HL-60/S4 (cell line): Measurements from ENCODE around the gene MT1M.

Source experiments
- in situ Hi-C: fragments of 300-500 bp; cut with MboI; formaldehyde crosslinking; loops from 2 replicates; pipeline ENCODE4 v1.14.3; 2022; ENCODE audit warnings: low sequenced_read_pairs

MT1M gene

DNA sequence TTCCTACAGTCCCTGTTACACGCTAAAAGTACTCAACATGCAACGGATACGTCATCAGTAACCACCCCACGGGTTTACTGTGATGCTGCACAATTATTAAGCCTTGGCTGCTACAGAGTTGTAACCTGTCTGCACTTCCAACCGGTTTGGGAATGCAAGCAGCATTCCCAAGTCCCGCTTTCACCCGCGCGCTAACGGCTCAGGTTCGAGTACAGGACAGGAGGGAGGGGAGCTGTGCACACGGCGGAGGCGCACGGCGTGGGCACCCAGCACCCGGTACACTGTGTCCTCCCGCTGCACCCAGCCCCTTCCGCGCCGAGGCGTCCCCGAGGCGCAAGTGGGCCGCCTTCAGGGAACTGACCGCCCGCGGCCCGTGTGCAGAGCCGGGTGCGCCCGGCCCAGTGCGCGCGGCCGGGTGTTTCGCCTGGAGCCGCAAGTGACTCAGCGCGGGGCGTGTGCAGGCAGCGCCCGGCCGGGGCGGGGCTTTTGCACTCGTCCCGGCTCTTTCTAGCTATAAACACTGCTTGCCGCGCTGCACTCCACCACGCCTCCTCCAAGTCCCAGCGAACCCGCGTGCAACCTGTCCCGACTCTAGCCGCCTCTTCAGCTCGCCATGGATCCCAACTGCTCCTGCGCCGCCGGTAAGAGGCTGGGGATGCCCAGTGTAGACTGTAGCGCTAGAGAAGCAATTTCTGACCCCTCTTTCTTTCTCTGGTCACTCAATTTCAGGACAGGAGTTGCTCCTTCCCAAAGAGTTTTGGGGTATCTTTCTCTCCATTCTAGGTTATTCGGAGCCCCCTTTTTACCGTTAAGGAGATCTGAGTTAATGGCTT, 24.2 kb upstream of the MT1M start, which contains the start of gene MT2A:
Gene MT2A, plus strand, starts transcription at position 542 of the 833 bp plus-strand sequence. Its CDS starts 72 bp downstream, at position 614.
- in situ Hi-C loops, result loop anchor here (10.0 to 25.0 kb wide), 2 partner anchors 77 to 96 kb away; partner anchors contain the start of genes BBS2 and MT1X

DNA sequence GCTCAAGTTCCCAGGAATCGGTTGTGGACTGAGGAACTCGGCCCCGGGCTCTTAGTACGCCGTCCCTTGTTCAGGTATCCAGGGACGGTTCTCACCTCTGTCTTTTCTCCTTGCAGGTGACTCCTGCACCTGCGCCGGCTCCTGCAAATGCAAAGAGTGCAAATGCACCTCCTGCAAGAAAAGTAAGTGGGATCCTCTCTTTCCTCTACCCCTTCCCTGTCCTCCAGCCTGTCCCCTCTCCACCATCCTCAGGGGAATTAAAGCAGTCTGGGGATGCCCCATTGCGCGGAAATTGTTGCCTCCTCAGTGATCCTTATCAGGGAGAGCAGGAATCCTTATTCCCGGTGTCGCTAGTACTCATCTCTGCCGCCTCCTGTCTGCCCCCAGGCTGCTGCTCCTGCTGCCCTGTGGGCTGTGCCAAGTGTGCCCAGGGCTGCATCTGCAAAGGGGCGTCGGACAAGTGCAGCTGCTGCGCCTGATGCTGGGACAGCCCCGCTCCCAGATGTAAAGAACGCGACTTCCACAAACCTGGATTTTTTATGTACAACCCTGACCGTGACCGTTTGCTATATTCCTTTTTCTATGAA, 23.5 kb upstream of the MT1M start:
- in situ Hi-C loops, result loop anchor here (10.0 to 25.0 kb wide), 2 partner anchors 76 to 97 kb away; partner anchors contain the start of genes BBS2 and MT1X

DNA sequence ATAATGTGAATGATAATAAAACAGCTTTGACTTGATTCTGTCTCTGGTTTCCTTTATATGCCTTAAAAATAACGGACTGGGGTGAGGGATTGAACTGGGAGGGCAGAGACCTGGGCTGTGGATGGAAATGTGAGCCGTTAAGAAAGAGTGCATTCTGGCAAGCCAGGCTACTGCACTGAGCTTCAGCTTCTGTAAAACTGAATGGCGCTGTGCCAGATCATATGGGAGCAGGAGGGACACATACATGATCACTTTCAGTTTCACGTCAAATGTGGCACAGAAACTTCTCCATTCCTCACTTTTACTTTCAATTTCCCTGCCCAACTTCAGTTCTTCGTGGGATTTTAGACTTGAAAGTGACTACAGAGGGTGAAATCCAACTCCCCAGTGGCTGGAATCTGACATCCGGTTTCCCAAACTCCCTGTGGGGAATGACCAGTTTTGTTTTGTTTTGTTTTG, 23.0 kb upstream of the MT1M start:
- in situ Hi-C loops, result loop anchor here (10.0 to 25.0 kb wide), 2 partner anchors 75 to 97 kb away; partner anchors contain the start of genes BBS2 and MT1X

DNA sequence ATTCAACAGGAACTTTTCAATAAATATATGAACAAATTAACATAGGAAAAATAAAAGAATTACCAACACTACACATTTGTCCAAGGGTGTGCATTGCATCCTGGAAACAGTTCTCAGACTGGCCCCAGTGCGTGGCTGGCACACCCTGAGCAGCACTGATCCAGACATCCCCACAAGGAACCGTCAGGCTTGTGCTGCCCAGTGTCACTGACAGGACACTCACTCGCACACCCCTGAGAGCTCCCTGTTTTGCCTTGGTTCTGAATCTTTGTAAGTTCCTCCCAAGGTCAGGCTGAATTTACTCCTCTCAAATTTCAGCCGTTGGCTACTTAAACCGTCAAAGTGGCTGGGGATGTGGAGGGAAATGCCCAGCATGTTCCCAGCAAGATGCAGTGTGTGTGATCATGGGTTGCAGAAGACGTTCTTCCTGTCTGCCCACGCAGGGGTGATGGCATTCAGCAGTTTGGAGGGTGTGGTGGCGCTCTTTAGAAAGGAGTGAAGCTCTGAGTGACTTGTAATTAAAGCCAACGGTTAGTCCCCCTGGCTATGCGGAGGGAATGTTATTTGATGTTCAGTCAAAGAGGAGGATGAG, 22.3 kb upstream of the MT1M start:
- in situ Hi-C loops, result loop anchor here (25.0 kb wide), 1 partner anchor 98 kb away; the partner anchor contains the start of gene BBS2

GRCh38 chr16:56610609-56611111, 21.8 kb upstream of the MT1M start:
- in situ Hi-C loops, result loop anchor here (25.0 kb wide), 1 partner anchor 98 kb away; the partner anchor contains the start of gene BBS2

GRCh38 chr16:56611281-56611833, 21.1 kb upstream of the MT1M start:
- in situ Hi-C loops, result loop anchor here (25.0 kb wide), 1 partner anchor 99 kb away; the partner anchor contains the start of gene BBS2

- in situ Hi-C loops, result loop anchor here (25.0 kb wide), 1 partner anchor 101 kb away; the partner anchor contains the start of gene BBS2
Observed at GRCh38 chr16:56613706-56614105, 18.8 kb upstream of the MT1M start.

DNA sequence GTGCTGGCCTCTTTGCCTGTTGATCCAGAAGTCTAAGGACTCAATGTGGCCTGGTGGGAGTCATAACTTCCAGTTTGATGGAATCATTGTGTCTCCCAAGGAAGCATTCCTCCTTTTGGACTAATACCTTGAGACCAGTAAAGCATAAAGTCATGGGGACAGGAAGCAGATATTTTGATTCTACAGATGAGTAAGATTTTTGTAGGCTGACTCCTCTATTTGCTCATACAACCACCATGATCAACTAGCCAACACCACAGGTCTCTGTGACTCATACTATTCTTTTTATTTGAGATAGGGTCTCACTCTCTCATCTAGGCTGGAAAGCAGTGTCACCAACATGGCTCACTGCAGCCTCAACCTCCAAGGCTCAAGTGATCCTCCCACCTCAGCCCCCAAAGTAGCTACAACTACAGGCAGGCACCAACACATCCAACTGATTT, 17.9 kb upstream of the MT1M start:
- in situ Hi-C loops, result loop anchor here (25.0 kb wide), 1 partner anchor 102 kb away; the partner anchor contains the start of gene BBS2

- in situ Hi-C loops, result loop anchor here (25.0 kb wide), 1 partner anchor 103 kb away; the partner anchor contains the start of gene BBS2
Observed at GRCh38 chr16:56615353-56615752, 17.1 kb upstream of the MT1M start.

GRCh38 chr16:56616608-56617211, 15.7 kb upstream of the MT1M start:
- in situ Hi-C loops, result loop anchor here (25.0 kb wide), 1 partner anchor 104 kb away; the partner anchor contains the start of gene BBS2

- in situ Hi-C loops, result loop anchor here (25.0 kb wide), 1 partner anchor 105 kb away; the partner anchor contains the start of gene BBS2
Observed at GRCh38 chr16:56617212-56618085, 15.0 kb upstream of the MT1M start.

- in situ Hi-C loops, result loop anchor here (25.0 kb wide), 1 partner anchor 106 kb away; the partner anchor contains the start of gene BBS2
Observed at GRCh38 chr16:56618138-56618537, 14.3 kb upstream of the MT1M start.

GRCh38 chr16:56620339-56620897, 12.0 kb upstream of the MT1M start:
- in situ Hi-C loops, result loop anchor here (25.0 kb wide), 1 partner anchor 108 kb away; the partner anchor contains the start of gene BBS2

DNA sequence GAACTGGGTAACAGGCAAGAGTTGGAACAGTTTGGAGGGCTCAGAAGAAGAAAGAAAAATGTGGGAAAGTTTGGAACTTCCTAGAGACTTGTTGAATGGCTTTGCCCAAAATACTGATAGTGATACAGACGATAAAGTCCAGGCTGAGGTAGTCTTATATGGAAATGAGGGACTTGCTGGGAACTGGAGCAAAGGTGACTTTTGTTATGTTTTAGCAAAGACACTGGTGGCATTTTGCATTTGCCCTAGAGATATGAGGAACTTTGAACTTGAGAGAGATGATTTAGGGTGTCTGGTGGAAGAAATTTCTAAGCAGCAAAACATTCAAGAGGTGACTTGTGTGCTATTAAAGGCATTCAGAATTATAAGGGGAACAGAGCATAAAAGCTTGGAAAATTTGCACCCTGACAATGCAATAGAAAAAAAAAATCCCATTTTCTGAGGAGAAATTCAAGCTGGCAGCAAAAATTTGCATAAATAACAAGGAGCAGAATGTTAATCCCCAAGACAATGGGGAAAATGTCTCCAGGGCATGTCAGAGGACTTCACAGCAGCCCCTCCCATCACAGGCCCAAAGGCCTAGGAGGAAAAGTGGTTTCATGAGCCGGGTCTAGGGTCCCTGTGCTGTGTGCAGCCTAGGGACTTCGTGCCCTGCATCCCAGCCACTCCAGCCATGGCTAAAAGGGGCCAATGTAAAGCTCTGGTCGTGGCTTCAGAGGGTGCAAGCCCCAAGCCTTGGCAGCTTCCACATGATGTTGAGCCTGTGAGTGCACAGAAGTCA, 10.6 kb upstream of the MT1M start:
- in situ Hi-C loops, result loop anchor here (25.0 kb wide), 1 partner anchor 110 kb away; the partner anchor contains the start of gene BBS2

DNA sequence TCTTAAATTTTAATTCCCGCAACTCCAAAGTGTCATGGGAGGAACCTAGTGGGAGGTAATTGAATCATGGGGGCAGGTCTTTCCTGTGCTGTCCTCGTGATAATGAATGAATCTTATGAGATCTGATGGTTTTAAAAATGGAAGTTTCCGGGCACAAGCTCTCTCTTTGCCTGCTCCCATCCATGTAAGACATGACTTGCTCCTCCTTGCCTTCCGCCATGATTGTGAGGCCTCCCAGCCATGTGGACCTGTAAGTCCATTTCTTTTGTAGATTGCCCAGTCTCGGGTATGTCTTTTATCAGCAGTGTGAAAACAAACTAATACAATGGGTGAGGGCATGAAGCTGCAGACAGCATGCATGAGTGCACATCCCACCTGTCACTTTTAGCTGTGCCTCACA, 9.3 kb upstream of the MT1M start:
- in situ Hi-C loops, result loop anchor here (25.0 kb wide), 1 partner anchor 111 kb away; the partner anchor contains the start of gene BBS2

- in situ Hi-C loops, result loop anchor here (25.0 kb wide), 1 partner anchor 111 kb away; the partner anchor contains the start of gene BBS2
Observed at GRCh38 chr16:56623637-56624036, 8.8 kb upstream of the MT1M start.
